Activated naive CD4-positive, alpha-beta T cell treated with anti-CD3 and anti-CD28 coated beads, Interleukin-2, amount 50 U/mL, for 24 hours (primary cell): ENCODE measurements around the gene NEK6.

Experiments used
- H3K27ac Mint-ChIP-seq: one replicate; pipeline ENCODE4 v1.8.0; 2021; ENCODE audit warnings: mild to moderate bottlenecking, mixed read lengths
- H3K27me3 Mint-ChIP-seq: one replicate; pipeline ENCODE4 v1.8.0; 2021; ENCODE audit warnings: mixed read lengths
- H3K36me3 Mint-ChIP-seq: one replicate; pipeline ENCODE4 v1.8.0; 2021; ENCODE audit warnings: mixed read lengths
- H3K4me1 Mint-ChIP-seq: one replicate; pipeline ENCODE4 v1.8.0; 2021; ENCODE audit warnings: mixed read lengths
- H3K4me3 Mint-ChIP-seq: one replicate; pipeline ENCODE4 v1.8.0; 2021; ENCODE audit warnings: mild to moderate bottlenecking, mixed read lengths
- H3K9me3 Mint-ChIP-seq: one replicate; pipeline ENCODE4 v1.8.0; 2021; ENCODE audit warnings: mixed read lengths

The NEK6 gene

DNA sequence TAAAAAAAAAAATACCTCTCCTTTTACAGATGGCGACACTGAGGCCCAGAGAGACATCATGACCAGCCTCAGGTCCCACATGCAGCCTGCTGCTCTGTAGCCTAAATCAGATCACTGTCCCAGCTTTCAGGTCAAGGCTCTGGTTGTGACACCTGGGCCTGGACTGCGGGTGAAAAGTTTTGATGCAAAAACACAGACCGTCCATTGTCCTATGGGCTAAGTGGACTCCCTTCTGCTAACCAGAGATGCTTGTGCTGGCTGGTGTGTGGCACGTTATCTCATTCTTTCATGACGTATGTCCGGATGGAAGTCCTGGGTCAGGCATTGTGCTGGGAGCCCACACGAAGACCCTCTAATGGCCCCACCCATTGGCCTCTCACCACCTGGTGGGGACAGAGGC lies 7.8 kb downstream of the NEK6 start:
- Mint-ChIP-seq H3K9me3 (no peaks in the 10 kb centered on the region), H3K4me1 (no peaks in the 10 kb centered on the region), H3K27me3 (peaks cover 13% of the 10 kb centered on the region), H3K36me3 (no peaks in the 10 kb centered on the region), H3K27ac (no peak overlapping the region), H3K4me3 (no peak overlapping the region)

DNA sequence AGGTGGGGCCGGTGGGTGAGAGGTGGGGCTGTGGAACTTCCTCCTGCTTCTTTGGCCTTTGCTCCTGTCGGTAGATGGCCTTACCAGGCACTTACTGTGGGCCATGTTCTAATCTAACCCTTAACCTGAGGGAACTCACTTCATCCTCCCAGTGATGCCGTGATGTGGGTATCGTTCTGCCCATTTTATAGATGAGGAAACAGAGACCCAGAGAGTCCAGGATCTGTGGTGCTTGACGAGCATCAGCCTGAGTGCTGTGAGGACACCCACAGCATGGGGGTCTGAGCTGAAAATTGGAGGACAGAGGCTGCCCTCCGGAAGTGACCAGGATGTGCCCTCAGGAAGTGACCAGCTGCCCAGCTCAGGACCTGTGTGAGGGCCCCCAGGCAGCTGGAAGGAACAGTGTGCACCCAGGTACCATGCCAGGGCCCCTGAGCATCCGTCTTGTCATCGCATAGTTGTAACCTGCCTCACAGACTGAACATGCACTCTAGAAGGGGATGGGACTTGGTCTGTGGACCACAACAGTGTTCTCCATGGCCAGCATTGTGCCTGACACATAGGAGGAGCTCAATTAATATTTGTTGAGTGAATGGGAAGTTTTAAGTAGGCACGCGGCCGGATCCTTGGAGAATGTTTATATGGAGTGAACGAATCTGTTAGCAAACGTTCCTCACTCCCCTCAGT lies 8.5 kb downstream of the NEK6 start:
- Mint-ChIP-seq H3K4me1 (no peaks in the 10 kb centered on the region), H3K4me3 (no peak overlapping the region), H3K27ac (no peak overlapping the region), H3K27me3 (peaks cover 9% of the 10 kb centered on the region), H3K36me3 (no peaks in the 10 kb centered on the region), H3K9me3 (no peaks in the 10 kb centered on the region)

DNA sequence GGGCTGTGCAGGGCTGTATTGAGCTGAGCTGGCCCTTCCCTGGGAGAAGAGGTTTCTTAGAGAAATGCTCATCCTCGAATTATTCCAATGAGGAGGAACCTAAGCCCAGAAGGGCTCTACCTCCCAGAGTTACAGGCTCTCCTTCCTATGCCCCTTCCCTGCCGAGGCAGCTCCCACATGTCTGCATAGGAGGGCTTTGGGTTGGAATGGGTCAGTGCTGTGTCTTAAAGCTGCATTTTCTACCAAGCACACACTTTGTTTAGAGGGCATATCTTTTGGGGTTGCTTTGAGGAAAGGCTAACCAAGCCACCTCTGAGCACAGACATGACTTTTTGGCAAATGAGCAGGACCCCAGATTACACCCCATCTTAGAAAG lies 9.1 kb downstream of the NEK6 start:
- Mint-ChIP-seq H3K27me3 (peaks cover 6% of the 10 kb centered on the region), H3K4me1 (no peaks in the 10 kb centered on the region), H3K4me3 (no peak overlapping the region), H3K27ac (no peak overlapping the region), H3K36me3 (no peaks in the 10 kb centered on the region), H3K9me3 (no peaks in the 10 kb centered on the region)

DNA sequence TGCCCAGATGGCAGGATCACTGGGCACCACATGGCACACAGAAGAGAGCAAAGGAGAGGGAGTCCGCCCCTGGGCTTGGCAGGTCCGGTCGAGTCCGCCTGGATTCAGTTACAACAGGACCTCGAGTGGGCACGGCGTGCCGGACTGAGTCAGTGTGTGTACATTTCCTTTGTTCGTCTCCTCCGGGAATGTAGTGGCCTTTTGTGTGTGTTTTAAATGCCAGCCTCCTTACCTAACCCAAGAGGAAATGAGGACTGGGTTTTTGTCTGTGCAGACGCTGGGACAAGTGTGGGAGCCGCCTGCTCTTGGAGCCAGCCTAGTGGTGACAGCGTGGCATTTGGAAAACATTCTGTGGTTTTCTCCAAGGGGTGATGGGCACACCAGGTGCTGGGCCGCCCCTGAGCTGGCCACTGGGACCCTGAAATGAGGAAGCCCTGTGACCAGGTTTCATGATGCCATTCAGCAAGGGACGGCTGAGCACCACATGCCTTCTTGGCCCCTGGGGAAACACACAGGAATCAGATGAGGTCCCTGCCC lies 9.6 kb downstream of the NEK6 start:
- no peak overlapping the region for H3K4me3 Mint-ChIP-seq
- peaks cover 5% of the 10 kb centered on the region for H3K27me3 Mint-ChIP-seq
- H3K4me1 Mint-ChIP-seq = no peaks in the 10 kb centered on the region
- no peak overlapping the region for H3K27ac Mint-ChIP-seq
- no peaks in the 10 kb centered on the region for H3K9me3 Mint-ChIP-seq
- no peaks in the 10 kb centered on the region for H3K36me3 Mint-ChIP-seq

DNA sequence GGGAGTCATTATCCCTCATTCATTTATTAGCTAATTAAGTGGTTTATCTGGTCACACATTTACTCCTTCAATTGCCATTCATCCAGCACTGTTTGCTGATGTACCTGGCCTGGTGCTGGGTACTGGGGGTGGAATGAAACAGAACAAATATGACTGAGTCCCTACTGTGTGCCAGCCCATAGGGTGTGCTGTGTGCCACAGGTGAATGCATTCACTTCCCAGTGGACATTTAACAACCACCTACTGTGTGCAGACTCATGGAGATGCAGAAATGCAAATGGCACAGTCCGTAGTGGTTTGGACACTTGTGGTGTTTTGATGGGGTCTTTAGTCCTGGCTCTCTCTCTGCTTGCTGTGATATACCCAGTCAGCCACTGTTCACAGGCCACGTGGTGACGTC lies 10.5 kb downstream of the NEK6 start:
- Mint-ChIP-seq H3K9me3 (no peaks in the 10 kb centered on the region), H3K27me3 (peaks cover 2% of the 10 kb centered on the region), H3K4me1 (no peaks in the 10 kb centered on the region), H3K4me3 (no peak overlapping the region), H3K36me3 (no peaks in the 10 kb centered on the region), H3K27ac (no peak overlapping the region)

DNA sequence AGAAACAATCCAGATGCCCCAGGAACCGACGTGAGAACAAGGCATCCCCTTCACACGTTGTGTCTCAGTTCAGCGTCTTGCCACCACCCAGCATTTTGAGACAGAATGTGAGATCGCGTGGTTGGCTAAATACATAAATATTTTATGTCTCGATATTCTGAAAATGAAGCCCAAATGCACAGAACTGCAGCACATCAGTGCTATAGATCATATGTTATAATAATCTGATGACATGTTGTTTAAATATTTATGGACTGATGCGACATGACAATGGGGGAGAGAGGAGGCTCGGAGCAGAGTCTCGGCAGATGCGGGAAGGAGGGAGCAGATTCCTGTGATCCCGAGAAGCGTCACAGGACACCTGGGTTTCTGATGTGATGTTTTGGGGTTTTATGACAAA lies 10.9 kb downstream of the NEK6 start:
- no peaks in the 10 kb centered on the region for H3K9me3 Mint-ChIP-seq
- no peaks in the 10 kb centered on the region for H3K36me3 Mint-ChIP-seq
- no peaks in the 10 kb centered on the region for H3K4me1 Mint-ChIP-seq
- peaks cover 2% of the 10 kb centered on the region for H3K27me3 Mint-ChIP-seq
- no peak overlapping the region for H3K27ac Mint-ChIP-seq
- no peak overlapping the region for H3K4me3 Mint-ChIP-seq

DNA sequence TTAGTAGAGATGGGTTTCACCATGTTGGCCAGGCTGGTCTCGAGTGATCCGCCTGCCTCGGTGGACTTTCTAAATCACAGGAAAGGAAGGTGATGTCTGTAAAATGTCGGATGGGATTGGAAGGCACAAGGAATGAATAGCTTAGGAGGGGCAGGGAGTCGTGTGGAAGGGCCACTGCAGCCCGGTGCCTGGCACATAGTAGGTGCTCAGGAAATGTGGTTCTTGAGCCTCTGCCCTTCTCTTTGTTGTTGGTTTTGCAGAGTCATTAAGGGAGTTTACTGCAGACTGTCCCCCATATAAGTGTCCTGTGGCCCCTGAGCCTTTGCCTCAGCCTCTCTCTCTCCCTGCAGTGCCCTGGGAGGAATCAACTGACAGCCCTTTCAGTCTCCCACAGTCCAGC lies 11.8 kb downstream of the NEK6 start:
- H3K4me1 Mint-ChIP-seq = no peaks in the 10 kb centered on the region
- no peak overlapping the region for H3K4me3 Mint-ChIP-seq
- peaks cover 2% of the 10 kb centered on the region for H3K27me3 Mint-ChIP-seq
- H3K36me3 Mint-ChIP-seq = no peaks in the 10 kb centered on the region
- H3K27ac Mint-ChIP-seq = no peak overlapping the region
- H3K9me3 Mint-ChIP-seq = no peaks in the 10 kb centered on the region

DNA sequence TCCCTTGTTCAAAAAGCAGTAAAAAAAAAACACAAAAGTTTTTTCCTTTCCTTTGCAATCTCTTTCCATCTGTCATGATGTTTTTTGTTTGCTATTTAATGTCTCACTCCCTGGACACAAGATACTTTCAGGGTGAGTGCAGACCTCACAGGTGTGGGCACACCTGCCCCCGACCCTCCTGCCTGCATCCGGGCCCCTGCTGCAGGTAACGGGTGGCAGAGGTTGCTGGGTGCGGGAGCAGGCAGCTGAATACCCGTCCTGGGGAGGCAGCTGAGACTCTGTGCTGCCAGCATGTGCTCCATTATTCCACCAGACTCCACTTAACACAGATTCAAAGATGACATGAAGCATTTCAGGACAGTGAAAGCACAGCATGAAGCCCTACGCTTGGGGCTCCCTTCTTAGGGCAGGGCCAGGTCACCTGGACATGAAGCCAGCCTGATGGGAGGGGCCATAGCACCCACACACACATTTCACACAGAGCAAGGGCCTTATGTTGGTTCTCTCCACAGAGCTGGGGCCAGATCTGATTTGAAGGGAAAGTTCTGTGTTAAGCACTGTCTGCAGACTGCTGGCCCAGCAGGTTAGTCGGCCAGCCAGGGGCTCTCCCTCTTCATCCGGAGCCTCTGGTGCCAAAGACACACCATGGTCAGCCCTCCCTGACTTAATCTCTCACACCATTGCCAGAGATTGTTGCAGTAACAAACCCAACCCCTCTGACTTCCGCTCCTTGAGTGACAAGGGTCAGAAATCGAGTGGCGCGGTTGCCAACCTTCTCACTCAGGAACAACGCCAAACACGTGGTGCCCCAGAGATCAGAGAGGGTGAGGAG lies 13.0 kb downstream of the NEK6 start:
- Mint-ChIP-seq H3K4me3 (no peak overlapping the region), H3K27ac (no peak overlapping the region), H3K27me3 (peaks cover 2% of the 10 kb centered on the region), H3K4me1 (no peaks in the 10 kb centered on the region), H3K9me3 (no peaks in the 10 kb centered on the region), H3K36me3 (no peaks in the 10 kb centered on the region)

DNA sequence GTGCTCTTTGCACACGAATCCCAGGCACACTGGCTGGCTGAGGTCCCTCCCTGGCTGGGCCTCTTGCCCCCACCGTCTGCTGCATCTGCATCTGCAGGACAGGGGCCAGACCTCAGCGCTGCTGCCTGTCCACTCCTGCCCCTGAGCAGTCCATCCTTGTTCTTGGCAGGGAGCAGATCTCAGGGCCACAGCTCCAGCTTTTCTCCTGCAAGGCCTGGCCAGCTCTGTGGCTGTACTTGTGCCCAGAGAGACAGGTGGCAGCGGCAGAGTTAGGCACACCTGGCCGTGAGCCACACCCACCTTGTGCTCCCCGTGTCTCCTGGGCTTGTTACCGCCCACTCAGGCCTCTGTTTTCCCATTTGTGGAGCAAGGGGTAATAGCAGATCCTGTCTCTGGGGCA lies 13.9 kb downstream of the NEK6 start:
- peaks cover 2% of the 10 kb centered on the region for H3K27me3 Mint-ChIP-seq
- no peaks in the 10 kb centered on the region for H3K9me3 Mint-ChIP-seq
- no peak overlapping the region for H3K4me3 Mint-ChIP-seq
- H3K27ac Mint-ChIP-seq = no peak overlapping the region
- no peaks in the 10 kb centered on the region for H3K4me1 Mint-ChIP-seq
- no peaks in the 10 kb centered on the region for H3K36me3 Mint-ChIP-seq

DNA sequence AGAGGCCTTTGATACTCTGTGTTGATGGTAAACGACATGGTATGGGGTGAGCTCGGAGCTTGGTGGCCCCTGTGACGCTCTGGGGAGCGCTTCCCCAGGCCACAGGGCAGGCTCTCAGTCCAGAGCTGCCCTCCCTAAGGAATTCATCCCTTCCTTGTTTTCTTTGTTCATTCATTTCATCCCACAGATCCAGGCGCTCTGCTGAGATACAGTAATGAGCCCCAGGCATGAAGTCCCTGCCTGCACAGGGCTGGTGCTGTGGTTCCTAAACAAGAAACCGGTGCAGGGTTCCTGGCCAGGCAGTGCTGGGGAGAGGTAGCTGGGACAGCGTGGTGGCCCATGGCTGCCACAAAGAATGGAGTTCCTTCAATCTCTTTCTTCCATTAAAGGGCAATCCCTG lies 14.4 kb downstream of the NEK6 start:
- Mint-ChIP-seq H3K9me3 (no peaks in the 10 kb centered on the region), H3K27ac (no peak overlapping the region), H3K27me3 (peaks cover 2% of the 10 kb centered on the region), H3K4me3 (no peak overlapping the region), H3K4me1 (no peaks in the 10 kb centered on the region), H3K36me3 (no peaks in the 10 kb centered on the region)

DNA sequence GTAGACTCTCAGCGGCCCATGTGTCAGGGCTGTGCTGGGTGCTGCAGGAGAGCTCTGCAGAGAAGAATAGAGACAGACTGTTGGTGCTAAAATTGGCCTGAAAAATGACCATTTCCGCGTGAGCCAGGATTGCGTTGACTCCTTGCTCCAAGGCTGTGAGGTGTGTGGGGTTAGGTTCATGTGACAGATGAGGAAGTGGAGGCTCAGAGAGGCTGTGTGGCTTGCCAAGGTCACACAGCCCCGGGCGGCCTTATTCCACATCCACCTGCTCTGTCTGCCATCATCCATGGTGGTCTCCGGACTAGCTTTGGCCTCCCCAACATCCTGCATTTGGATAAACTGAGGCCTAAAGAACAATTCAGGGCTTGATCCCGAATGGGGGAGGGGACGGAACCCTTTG lies 15.2 kb downstream of the NEK6 start:
- Mint-ChIP-seq H3K4me3 (no peak overlapping the region), H3K36me3 (no peaks in the 10 kb centered on the region), H3K27me3 (peaks cover 2% of the 10 kb centered on the region), H3K27ac (no peak overlapping the region), H3K9me3 (no peaks in the 10 kb centered on the region), H3K4me1 (no peaks in the 10 kb centered on the region)

DNA sequence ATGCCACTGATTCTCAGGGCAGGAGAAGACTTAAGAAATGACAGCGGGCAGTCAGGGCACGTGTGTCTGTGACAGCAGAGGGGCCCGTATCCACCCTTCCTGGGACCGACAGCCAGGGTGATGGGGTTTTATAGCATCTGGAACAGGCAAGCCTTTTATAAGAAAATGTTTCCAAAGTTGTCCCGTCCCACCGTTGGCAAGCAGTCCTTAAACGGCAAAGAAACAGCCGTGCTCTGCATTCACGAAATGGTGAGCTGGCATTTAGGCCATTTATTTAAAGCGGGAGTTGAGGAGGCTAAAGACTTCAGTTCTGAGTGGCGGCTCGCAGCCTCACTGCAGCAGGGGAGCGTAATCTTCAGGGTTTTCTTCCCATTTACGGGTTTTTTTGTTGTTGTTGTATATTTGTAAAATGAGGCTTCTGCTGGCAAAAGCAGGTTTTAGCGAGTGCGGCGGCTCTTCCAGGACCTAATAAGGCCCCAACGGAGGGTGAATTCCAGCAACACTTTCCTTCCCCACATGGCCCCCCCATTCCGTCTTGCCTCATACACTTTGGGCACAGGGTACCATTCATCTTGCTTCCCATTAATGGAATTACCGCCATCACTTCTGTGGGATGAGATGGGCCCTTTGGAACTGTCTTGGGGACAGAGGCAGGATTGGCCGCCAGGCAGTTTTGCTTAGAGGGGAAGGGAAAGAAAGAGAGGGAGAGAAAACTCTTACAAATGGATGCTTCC lies 15.8 kb downstream of the NEK6 start:
- Mint-ChIP-seq H3K27ac (no peak overlapping the region), H3K4me3 (no peak overlapping the region), H3K4me1 (no peaks in the 10 kb centered on the region), H3K27me3 (peaks cover 2% of the 10 kb centered on the region), H3K9me3 (no peaks in the 10 kb centered on the region), H3K36me3 (no peaks in the 10 kb centered on the region)

DNA sequence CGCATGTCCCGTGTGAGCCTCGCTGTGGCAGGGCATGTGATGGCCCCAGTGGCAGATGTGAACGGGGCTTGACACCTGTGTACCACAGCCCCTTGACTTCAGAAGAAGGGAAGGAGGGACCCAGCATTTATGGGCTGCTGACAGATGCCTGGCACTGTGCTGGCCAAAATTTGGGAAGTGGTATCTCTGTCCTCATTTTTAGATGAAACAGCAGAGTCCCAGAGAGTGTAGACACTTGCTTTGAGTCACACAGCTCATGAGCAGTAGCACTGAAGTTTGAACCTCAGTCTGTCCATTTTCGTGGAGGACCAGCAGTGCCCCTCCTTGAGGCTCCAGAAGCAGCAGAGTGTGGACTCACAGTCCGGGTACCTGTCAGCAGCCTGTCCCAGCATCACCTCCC lies 16.5 kb downstream of the NEK6 start:
- Mint-ChIP-seq H3K9me3 (no peaks in the 10 kb centered on the region), H3K4me3 (no peak overlapping the region), H3K27ac (no peak overlapping the region), H3K27me3 (no peaks in the 10 kb centered on the region), H3K36me3 (no peaks in the 10 kb centered on the region), H3K4me1 (no peaks in the 10 kb centered on the region)

DNA sequence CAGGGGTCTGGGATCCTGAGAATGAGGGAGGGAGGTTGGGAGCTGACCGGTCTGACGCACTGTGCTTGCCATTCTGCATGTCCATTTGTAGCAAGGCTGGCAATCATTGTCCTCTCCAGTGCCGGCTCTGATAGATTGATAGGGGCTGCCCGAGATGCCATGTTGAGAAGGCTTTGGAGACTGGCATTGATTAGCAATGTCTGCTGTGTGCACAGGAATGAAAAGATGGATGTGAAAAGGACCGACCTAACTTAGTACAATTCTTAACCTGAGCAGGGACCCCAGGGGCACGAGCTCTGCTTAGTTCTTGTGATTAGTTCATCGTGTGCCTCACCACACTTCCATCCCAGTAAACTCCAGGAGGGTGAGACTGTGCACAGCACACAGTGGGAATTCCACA lies 17.0 kb downstream of the NEK6 start:
- Mint-ChIP-seq H3K9me3 (no peaks in the 10 kb centered on the region), H3K36me3 (no peaks in the 10 kb centered on the region), H3K27ac (no peak overlapping the region), H3K4me1 (no peaks in the 10 kb centered on the region), H3K4me3 (no peak overlapping the region), H3K27me3 (no peaks in the 10 kb centered on the region)

DNA sequence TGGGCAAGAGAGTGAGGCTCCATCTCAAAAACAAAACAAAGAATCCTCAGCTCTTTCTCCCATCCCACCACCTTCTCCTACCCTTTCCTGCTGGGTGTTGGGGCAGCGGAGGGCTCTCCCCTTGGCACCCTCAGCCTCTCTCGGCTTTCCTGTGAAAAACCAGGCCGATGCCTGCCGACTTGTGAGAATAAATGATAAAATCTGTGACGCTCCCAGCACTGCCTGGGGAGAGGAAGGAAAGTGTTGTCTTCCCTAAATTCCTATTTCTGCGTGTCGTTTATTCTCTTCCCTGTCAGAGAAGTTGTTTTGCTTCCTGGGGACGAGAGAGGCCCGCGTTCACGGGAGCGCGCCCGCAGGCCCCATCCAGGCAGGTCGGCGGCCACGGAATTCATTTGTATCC lies 19.7 kb downstream of the NEK6 start:
- no peak overlapping the region for H3K4me3 Mint-ChIP-seq
- no peak overlapping the region for H3K27ac Mint-ChIP-seq
- H3K4me1 Mint-ChIP-seq = no peaks in the 10 kb centered on the region
- no peaks in the 10 kb centered on the region for H3K27me3 Mint-ChIP-seq
- no peaks in the 10 kb centered on the region for H3K36me3 Mint-ChIP-seq
- H3K9me3 Mint-ChIP-seq = no peaks in the 10 kb centered on the region

DNA sequence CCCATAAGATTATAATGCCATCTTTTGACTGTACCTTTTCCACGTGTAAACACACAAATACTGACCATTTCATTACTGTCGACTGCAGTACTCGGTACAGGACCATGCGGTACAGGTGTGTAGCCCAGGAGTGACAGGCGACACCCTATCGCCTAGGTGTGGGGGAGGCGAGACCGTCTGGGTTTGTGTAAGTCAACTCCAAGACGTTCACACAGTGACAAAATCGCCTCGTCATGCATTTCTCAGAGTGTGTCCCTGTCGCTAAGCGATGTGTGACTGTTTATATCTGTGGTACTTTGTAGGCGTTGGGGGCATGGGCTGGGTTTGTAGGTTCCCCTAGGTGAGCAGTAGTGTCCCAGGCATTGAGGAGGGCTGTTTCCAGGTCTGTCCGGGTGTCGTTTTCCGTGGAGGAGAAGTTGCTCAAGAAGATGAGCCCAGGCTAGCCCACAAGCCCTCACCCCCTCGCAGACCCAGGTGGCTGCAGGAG lies 20.3 kb downstream of the NEK6 start:
- H3K27me3 Mint-ChIP-seq = no peaks in the 10 kb centered on the region
- no peaks in the 10 kb centered on the region for H3K4me1 Mint-ChIP-seq
- H3K27ac Mint-ChIP-seq = no peak overlapping the region
- H3K4me3 Mint-ChIP-seq = no peak overlapping the region
- no peaks in the 10 kb centered on the region for H3K36me3 Mint-ChIP-seq
- no peaks in the 10 kb centered on the region for H3K9me3 Mint-ChIP-seq
